HG03469 (cell line): ENCODE measurements around the gene LAIR1.

Source experiments
- ATAC-seq: cut with Tn5 transposase; IDR thresholded peaks from one replicate; pipeline ENCODE4 v1.9.1; 2021; ENCODE audit warnings: mild to moderate bottlenecking, moderate library complexity, moderate number of reproducible peaks; ENCODE audit not compliant: unreplicated experiment

LAIR1 gene

GRCh38 chr19:54319892-54320670 is 44.6 kb downstream of the LAIR1 start:
- no peak for ATAC-seq

GRCh38 chr19:54319049-54319448 is 45.7 kb downstream of the LAIR1 start:
- no peak for ATAC-seq

GRCh38 chr19:54317965-54318240 is 46.8 kb downstream of the LAIR1 start:
- ATAC-seq = no peak

GRCh38 chr19:54317108-54317964 is 47.4 kb downstream of the LAIR1 start:
- no peak for ATAC-seq

- no peak for ATAC-seq
Measured at GRCh38 chr19:54316746-54317107, 48.0 kb downstream of the LAIR1 start.

- no peak for ATAC-seq
Measured at GRCh38 chr19:54315956-54316355, 48.8 kb downstream of the LAIR1 start.

GRCh38 chr19:54312436-54313377 is 52.0 kb downstream of the LAIR1 start, which contains the start of gene LILRA5:
Gene LILRA5, minus strand, starts transcription at chr19:54313166. Its CDS starts 147 bp downstream, at chr19:54313019.
- ATAC-seq = no peak

GRCh38 chr19:54312011-54312410 is 52.7 kb downstream of the LAIR1 start:
- no peak for ATAC-seq

GRCh38 chr19:54311486-54311885 is 53.2 kb downstream of the LAIR1 start:
- ATAC-seq = no peak

GRCh38 chr19:54310543-54310942 is 54.2 kb downstream of the LAIR1 start:
- ATAC-seq = no peak

- no peak for ATAC-seq
Measured at GRCh38 chr19:54309811-54310210, 54.9 kb downstream of the LAIR1 start.

GRCh38 chr19:54307389-54308020 is 57.2 kb downstream of the LAIR1 start:
- ATAC-seq = no peak

GRCh38 chr19:54305141-54305540 is 59.6 kb downstream of the LAIR1 start:
- ATAC-seq = no peak

- no peak for ATAC-seq
Measured at GRCh38 chr19:54302257-54302656, 62.5 kb downstream of the LAIR1 start.
